SU-DHL-6 (cell line): Measurements from ENCODE around the gene EYS.

Experiments
- H2AFZ ChIP-seq: fragments of 200-600 bp; sonication (generic); 2 replicates; pipeline ENCODE4 v1.6.1; 2014; ENCODE audit warnings: low read depth, mild to moderate bottlenecking, moderate library complexity, mixed read lengths, antibody characterized with exemption, low read length; ENCODE audit not compliant: severe bottlenecking
- H3F3A ChIP-seq: fragments of 200-600 bp; shearing (Covaris generic); 2 replicates; pipeline ENCODE4 v1.6.0; 2016; ENCODE audit warnings: antibody characterized with exemption, mild to moderate bottlenecking; ENCODE audit not compliant: insufficient read depth
- H3K27ac ChIP-seq: fragments of 200-600 bp; sonication (generic); 2 replicates; pipeline ENCODE4 v1.5.1; 2016; ENCODE audit warnings: low read depth, mild to moderate bottlenecking, low read length, moderate library complexity, mixed read lengths
- H3K27me3 ChIP-seq: fragments of 200-600 bp; sonication (generic), shearing (Covaris generic); 2 replicates; pipeline ENCODE4 v1.6.0; 2014; ENCODE audit warnings: mild to moderate bottlenecking, low read length
- H3K36me3 ChIP-seq: fragments of 200-600 bp; sonication (generic); 2 replicates; pipeline ENCODE4 v1.6.1; 2014; ENCODE audit warnings: mild to moderate bottlenecking, low read length, mixed read lengths
- H3K4me2 ChIP-seq: fragments of 300-600, 200-600 bp; shearing (Covaris generic), sonication (generic); 2 replicates; pipeline ENCODE4 v1.6.0; 2014; ENCODE audit warnings: low read length, low read depth, mild to moderate bottlenecking; ENCODE audit not compliant: poor library complexity, severe bottlenecking
- H3K4me3 ChIP-seq: fragments of 200-600 bp; sonication (generic); 2 replicates; pipeline ENCODE4 v1.5.1; 2014; ENCODE audit warnings: antibody characterized with exemption, low read length, mild to moderate bottlenecking, mixed read lengths; ENCODE audit not compliant: insufficient read depth, poor library complexity, severe bottlenecking
- H3K79me2 ChIP-seq: fragments of 200-600 bp; sonication (generic); 2 replicates; pipeline ENCODE4 v1.6.1; 2014; ENCODE audit warnings: mild to moderate bottlenecking, low read length, moderate library complexity; ENCODE audit not compliant: insufficient read depth
- H3K9ac ChIP-seq: fragments of 200-600 bp; sonication (generic); 2 replicates; pipeline ENCODE4 v1.7.0; 2014; ENCODE audit warnings: mild to moderate bottlenecking, low read length
- H3K9me2 ChIP-seq: fragments of 200-600 bp; sonication (generic); replicated peaks from 2 replicates; pipeline ENCODE4 v1.6.1; 2014; ENCODE audit warnings: low read length; ENCODE audit not compliant: insufficient read depth
- H3K9me3 ChIP-seq: fragments of 200-600 bp; sonication (generic); 2 replicates; pipeline ENCODE4 v1.6.1; 2014; ENCODE audit warnings: low read length, mixed read lengths; ENCODE audit not compliant: insufficient read depth
- H4K20me1 ChIP-seq: fragments of 200-600 bp; sonication (generic); 2 replicates; pipeline ENCODE4 v1.6.1; 2014; ENCODE audit warnings: low read depth, mild to moderate bottlenecking, antibody characterized with exemption, low read length, moderate library complexity, mixed read lengths
- EZH2phosphoT487 ChIP-seq: fragments of 200-600 bp; sonication (generic), shearing (Covaris generic); conservative IDR thresholded peaks from 2 replicates; pipeline ENCODE4 v1.6.1; 2018; ENCODE audit warnings: mild to moderate bottlenecking, antibody characterized with exemption, low read length, moderate library complexity, mixed read lengths
- TF ChIP-seq, protein P1 (sequence below): fragments of 200-600 bp; sonication (generic); IDR thresholded peaks from one replicate; pipeline ENCODE4 v1.5.1; 2017; ENCODE audit warnings: antibody characterized with exemption, mild to moderate bottlenecking, low read length, moderate library complexity; ENCODE audit not compliant: insufficient read depth, poor library complexity, severe bottlenecking

The EYS gene

DNA sequence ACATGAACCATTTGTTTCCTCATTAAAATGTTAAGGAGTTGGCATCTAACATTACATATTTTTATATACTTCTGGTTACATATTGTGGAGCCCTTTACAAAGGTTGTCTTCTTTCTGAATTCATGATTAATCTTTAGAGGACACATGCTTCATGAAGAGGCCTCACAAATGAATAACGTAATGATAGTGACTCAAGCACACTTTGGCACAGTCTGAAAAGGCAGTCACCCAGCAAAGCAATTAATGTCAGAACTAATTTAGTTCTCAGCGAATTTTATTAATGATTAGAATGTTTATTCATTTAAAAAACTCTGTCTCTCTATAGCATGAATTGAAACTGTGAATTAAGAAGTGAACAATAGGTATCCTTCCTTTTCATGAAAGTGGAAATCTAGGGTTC, 1217.3 kb downstream of the EYS start:
- H3K9me3 ChIP-seq: no peaks in the 10 kb centered on the region

DNA sequence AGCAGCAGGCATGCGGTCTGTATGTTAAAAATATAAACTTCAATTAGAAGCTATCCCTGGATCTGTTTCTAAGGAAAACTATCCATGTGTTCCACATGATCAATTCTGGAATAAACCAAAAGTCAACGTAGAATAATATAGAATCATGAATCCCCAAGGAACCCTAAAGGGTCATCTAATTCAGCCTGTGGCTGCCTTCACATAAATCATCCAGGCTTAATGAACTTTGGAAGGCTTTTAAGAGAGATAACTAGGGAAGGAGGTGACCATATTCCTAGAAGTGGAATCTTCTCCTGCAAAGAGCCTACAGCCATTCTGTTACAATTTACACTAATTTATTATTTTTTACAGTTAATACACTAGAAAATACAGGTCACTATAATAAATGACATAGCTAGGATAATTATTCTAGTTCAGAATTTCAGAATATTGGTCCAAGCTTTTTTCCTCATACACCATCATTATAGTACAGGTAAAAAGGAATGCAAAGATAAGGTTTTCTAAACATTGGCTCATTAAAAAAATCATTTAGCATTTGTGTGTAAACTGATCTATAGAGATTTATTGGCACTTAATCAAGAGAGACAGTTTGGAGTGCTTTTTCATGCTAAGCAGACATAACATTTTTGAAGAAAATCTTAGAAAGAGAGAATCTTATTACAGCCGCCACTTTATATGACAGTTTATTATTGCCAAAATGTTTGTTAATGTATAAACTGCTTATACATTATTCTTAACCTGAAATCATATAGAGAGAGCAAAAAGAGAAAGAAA, 1220.3 kb downstream of the EYS start:
- Histone ChIP-seq H2AFZ (no peak overlapping the region), H4K20me1 (no peaks in the 10 kb centered on the region), H3K9ac (no peak overlapping the region), H3K9me3 (no peaks in the 10 kb centered on the region), H3K27ac (no peak overlapping the region), H3K27me3 (no peaks in the 10 kb centered on the region), H3K9me2 (no peaks in the 10 kb centered on the region), H3K4me3 (no peak overlapping the region), H3K4me2 (no peak overlapping the region), H3K79me2 (no peaks in the 10 kb centered on the region), H3F3A (no peaks in the 10 kb centered on the region), H3K36me3 (no peaks in the 10 kb centered on the region)
- TF ChIP-seq EZH2phosphoT487: no peak
- TF ChIP-seq, protein P1, sequence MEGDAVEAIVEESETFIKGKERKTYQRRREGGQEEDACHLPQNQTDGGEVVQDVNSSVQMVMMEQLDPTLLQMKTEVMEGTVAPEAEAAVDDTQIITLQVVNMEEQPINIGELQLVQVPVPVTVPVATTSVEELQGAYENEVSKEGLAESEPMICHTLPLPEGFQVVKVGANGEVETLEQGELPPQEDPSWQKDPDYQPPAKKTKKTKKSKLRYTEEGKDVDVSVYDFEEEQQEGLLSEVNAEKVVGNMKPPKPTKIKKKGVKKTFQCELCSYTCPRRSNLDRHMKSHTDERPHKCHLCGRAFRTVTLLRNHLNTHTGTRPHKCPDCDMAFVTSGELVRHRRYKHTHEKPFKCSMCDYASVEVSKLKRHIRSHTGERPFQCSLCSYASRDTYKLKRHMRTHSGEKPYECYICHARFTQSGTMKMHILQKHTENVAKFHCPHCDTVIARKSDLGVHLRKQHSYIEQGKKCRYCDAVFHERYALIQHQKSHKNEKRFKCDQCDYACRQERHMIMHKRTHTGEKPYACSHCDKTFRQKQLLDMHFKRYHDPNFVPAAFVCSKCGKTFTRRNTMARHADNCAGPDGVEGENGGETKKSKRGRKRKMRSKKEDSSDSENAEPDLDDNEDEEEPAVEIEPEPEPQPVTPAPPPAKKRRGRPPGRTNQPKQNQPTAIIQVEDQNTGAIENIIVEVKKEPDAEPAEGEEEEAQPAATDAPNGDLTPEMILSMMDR: no peak

More for the DNA sequence above, 1217.3 kb downstream of the EYS start:
- H4K20me1 ChIP-seq: no peaks in the 10 kb centered on the region
- no peaks in the 10 kb centered on the region for H3K79me2 ChIP-seq
- H3K9ac ChIP-seq: no peak overlapping the region
- H3K27ac ChIP-seq: no peak overlapping the region
- H2AFZ ChIP-seq: no peak overlapping the region
- H3K4me2 ChIP-seq: no peak overlapping the region
- H3K4me3 ChIP-seq: no peak overlapping the region
- no peaks in the 10 kb centered on the region for H3K36me3 ChIP-seq
- H3K27me3 ChIP-seq: no peaks in the 10 kb centered on the region
- no peaks in the 10 kb centered on the region for H3K9me2 ChIP-seq
- no peaks in the 10 kb centered on the region for H3F3A ChIP-seq
- no peak for TF ChIP-seq EZH2phosphoT487
- TF ChIP-seq, protein P1: no peak

DNA sequence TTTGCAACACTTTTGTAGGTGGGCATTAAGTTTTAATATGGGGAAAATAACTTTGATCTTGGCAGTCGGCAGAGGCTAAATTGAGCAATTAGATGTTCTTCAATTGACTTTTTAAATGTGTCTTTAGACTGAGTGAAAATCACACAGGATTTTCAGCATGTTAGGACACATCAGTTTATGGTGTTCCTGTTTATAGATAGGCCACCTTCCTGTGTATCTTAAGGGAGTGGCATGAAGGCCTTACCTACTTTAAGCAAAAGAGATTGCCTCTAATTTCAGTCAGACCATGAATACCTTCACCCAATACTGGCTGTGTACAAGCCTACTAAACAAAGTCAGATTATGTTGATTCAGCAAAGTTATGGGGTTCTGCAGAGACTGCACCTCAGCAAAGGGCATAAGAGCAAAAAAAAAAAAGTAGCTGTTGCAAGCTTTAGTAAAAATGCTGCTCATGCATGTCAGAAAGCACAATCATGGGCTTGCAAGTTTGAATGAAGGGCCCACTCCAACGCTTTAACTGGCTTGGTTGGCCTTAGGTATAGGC, 1223.0 kb downstream of the EYS start:
- H2AFZ ChIP-seq: no peak overlapping the region
- TF ChIP-seq, protein P1: no peak
- no peak for TF ChIP-seq EZH2phosphoT487

More for the DNA sequence above, 1223.0 kb downstream of the EYS start:
- no peak overlapping the region for H3K27ac ChIP-seq
- H3K4me3 ChIP-seq: no peak overlapping the region
- H3K9me2 ChIP-seq: no peaks in the 10 kb centered on the region
- no peaks in the 10 kb centered on the region for H3K79me2 ChIP-seq
- H3K9ac ChIP-seq: no peak overlapping the region
- H3F3A ChIP-seq: no peaks in the 10 kb centered on the region
- H3K9me3 ChIP-seq: no peaks in the 10 kb centered on the region
- no peaks in the 10 kb centered on the region for H3K27me3 ChIP-seq
- H3K4me2 ChIP-seq: no peak overlapping the region
- no peaks in the 10 kb centered on the region for H3K36me3 ChIP-seq
- no peaks in the 10 kb centered on the region for H4K20me1 ChIP-seq
